ENCODE data around the gene CIT. TPM values are rescaled to one million over a fixed set of nuclear protein-coding genes. Genes with fewer than 3 reads are reported as not detected.
"Not testable (repeated sequence)": the region's sequence is repeated elsewhere in the genome, so short reads cannot be mapped to it uniquely, and the experiment has no call there.

Gene CIT
- total RNA-seq, 2 experiments from 2014 or later: 43.3 to 48.4 TPM

DNA sequence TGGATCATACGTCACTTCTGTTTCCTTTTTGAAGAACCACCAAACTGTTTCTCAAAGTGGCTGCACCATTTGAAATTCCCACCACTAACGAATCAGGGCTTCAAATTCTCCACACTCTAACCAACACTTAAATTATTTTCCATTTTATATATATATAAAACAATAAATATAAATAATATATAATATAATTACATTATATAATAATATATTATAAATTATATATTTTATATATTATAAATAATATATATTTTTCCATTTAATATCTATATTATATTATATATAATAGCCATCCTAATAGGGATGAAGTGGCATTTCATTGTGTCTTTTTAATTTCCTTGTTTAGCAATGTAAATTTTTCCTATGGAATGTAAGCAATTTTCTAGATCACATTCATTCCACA lies 24.6 kb upstream of the CIT start:
- ChIA-PET POLR2A (no interaction called here), CTCF (interaction anchor here (0.6 to 1.0 kb wide), 3 partner anchors 9 to 120 kb away, joined by 3 to 5 read pairs (median 4); no protein-coding TSS in a partner anchor)

DNA sequence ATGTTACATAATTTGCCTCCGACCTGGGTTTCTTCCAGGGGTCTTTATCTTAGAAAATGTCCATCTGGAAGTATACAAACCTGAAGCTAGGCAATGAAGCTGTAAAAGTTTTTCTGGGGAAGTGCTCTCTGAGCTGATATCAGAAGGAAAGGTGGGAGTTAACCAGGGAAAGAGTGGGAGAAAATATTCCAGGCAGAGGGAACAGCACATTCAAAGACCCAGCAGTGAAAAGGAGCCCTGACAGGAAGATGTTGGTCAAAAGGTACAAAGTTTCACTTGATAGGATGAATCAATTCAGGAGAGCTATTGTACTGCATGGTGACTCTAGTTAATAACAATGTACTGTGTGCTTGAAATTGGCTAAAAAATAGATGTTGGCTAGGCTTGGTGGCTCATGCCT lies 17.8 kb upstream of the CIT start:
- no peaks in the 10 kb centered on the region for H3K9me3 Mint-ChIP-seq
- no peak overlapping the region for H3K27ac Mint-ChIP-seq
- POLR2A ChIA-PET: interaction anchor here (1.6 kb wide), 1 partner anchor 14 kb away, joined by 4 read pairs; no protein-coding TSS in a partner anchor
- intact Hi-C loops (cut with micrococcal nuclease): no loop called here
- CTCF ChIA-PET: no interaction called here
- no peaks in the 10 kb centered on the region for H3K4me1 Mint-ChIP-seq (ENCODE audit: low read depth)
- H3K27me3 Mint-ChIP-seq: peaks cover 2% of the 10 kb centered on the region
- no peaks in the 10 kb centered on the region for H3K36me3 Mint-ChIP-seq (ENCODE audit: low read depth)
- TF ChIP-seq, protein P1, sequence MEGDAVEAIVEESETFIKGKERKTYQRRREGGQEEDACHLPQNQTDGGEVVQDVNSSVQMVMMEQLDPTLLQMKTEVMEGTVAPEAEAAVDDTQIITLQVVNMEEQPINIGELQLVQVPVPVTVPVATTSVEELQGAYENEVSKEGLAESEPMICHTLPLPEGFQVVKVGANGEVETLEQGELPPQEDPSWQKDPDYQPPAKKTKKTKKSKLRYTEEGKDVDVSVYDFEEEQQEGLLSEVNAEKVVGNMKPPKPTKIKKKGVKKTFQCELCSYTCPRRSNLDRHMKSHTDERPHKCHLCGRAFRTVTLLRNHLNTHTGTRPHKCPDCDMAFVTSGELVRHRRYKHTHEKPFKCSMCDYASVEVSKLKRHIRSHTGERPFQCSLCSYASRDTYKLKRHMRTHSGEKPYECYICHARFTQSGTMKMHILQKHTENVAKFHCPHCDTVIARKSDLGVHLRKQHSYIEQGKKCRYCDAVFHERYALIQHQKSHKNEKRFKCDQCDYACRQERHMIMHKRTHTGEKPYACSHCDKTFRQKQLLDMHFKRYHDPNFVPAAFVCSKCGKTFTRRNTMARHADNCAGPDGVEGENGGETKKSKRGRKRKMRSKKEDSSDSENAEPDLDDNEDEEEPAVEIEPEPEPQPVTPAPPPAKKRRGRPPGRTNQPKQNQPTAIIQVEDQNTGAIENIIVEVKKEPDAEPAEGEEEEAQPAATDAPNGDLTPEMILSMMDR (IDR thresholded peaks at IDR 0.05): no peak
- no peak overlapping the region for H3K4me3 Mint-ChIP-seq
- DNase-seq (no peak), ATAC-seq (no peak)

More for the DNA sequence above, 24.6 kb upstream of the CIT start:
- DNase-seq: no peak
- intact Hi-C loops (cut with micrococcal nuclease): no loop called here
- TF ChIP-seq, protein P1 (IDR thresholded peaks at IDR 0.05): no peak
- no peaks in the 10 kb centered on the region for H3K27me3 Mint-ChIP-seq
- no peaks in the 10 kb centered on the region for H3K36me3 Mint-ChIP-seq (ENCODE audit: low read depth)
- H3K4me3 Mint-ChIP-seq: no peak overlapping the region
- no peak for ATAC-seq
- H3K9me3 Mint-ChIP-seq: no peaks in the 10 kb centered on the region
- H3K27ac Mint-ChIP-seq: no peak overlapping the region
- peaks cover 4% of the 10 kb centered on the region for H3K4me1 Mint-ChIP-seq (ENCODE audit: low read depth)

DNA sequence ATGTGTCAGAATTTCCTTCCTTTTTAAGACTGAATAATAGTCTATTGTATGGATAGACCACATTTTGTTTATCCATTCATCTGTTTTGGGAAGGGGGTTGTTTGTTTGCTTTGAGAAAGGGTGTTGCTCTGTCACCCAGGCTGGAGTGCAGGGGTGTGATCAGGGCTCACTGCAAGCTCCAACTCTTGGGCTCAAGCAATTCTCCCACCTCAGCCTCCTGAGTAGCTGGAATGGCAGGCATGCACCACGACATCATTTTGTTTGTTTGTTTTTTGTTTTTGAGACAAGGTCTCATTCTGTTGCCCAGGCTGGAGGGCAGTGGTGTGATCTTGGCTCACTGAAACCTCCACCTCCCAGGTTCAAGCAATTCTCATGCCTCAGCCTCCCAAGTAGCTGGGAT lies 15.5 kb upstream of the CIT start:
- ATAC-seq; H3K4me1 Mint-ChIP-seq (ENCODE audit: low read depth); H3K27ac Mint-ChIP-seq; H3K36me3 Mint-ChIP-seq (ENCODE audit: low read depth); DNase-seq; H3K4me3 Mint-ChIP-seq; H3K9me3 Mint-ChIP-seq; intact Hi-C loops (cut with micrococcal nuclease); H3K27me3 Mint-ChIP-seq; POLR2A ChIA-PET: not testable (repeated sequence)
- CTCF ChIA-PET: interaction anchor here (3.6 kb wide), 1 partner anchor 10 kb away, joined by 9 read pairs; no protein-coding TSS in a partner anchor

DNA sequence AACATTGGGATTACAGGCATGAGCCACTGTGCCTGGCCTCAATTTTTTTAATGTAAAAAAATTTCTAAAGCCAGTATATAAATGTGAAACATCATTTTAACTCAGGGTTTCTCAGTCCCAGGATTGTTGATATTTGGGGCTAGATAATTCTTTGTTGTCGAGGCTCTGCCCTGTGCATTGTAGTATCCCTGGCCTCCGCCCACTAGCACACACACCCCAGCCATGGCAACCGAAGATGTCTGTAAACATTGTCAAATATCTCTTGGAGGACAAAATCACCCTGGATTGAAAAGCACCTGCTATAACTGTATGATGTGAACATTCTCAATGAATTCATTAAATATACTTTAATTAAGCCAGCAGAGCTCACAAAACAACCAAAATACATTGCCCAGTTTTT lies 8.4 kb upstream of the CIT start:
- H3K27me3 Mint-ChIP-seq: peaks cover 9% of the 10 kb centered on the region
- DNase-seq: no peak
- no peak for ATAC-seq
- H3K9me3 Mint-ChIP-seq: no peaks in the 10 kb centered on the region
- no peak overlapping the region for H3K4me3 Mint-ChIP-seq
- no peaks in the 10 kb centered on the region for H3K4me1 Mint-ChIP-seq (ENCODE audit: low read depth)
- H3K36me3 Mint-ChIP-seq (ENCODE audit: low read depth): no peaks in the 10 kb centered on the region
- ChIA-PET CTCF (interaction anchor here (1.0 to 1.9 kb wide), 2 partner anchors 17 to 21 kb away, joined by 3 to 4 read pairs; no protein-coding TSS in a partner anchor), POLR2A (no interaction called here)
- TF ChIP-seq, protein P1 (IDR thresholded peaks at IDR 0.05): no peak
- intact Hi-C loops (cut with micrococcal nuclease): no loop called here
- no peak overlapping the region for H3K27ac Mint-ChIP-seq

DNA sequence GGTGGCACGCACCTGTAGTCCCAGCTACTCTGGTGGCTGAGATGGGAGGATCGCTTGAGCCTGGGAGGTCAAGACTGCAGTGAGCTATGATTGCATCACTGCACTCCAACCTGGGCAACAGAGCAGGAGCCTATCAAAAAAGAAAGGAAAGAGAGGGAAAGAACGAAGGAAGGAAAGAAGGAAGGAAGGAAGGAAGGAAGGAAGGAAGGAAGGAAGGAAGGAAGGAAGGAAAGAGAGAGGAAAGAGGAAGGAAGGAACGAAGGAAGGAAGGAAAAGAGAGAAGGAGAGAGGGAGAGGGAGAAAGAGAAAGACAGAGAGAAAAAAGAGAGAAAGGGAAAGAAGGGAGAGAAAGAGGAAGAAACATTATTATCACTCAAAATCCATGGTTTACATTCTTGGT lies 6.7 kb upstream of the CIT start:
- DNase-seq; H3K36me3 Mint-ChIP-seq (ENCODE audit: low read depth); H3K9me3 Mint-ChIP-seq; H3K4me3 Mint-ChIP-seq; CTCF ChIA-PET; POLR2A ChIA-PET; H3K27ac Mint-ChIP-seq; intact Hi-C loops (cut with micrococcal nuclease); ATAC-seq; H3K4me1 Mint-ChIP-seq (ENCODE audit: low read depth); H3K27me3 Mint-ChIP-seq: not testable (repeated sequence)

DNA sequence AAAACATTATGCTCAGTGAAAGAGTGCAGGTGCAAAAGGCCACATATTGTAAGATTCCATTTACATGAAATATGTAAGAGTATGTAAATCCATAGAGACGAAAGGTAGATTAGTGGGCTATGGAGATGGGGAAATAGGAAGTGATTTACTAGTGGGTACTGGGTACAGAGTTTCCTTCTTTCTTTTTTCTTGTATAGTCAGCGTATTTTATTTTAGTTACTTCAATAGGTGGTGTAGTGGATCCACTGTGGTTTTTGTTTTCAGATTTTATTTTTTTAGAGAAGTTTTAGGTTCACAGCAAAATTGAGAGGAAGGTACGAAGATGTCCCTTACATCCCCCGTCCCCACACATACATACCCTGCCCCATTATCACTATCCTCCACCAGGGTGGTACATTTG lies 6.1 kb upstream of the CIT start:
- DNase-seq (no peak), ATAC-seq (no peak)
- H3K27me3 Mint-ChIP-seq: peaks cover 9% of the 10 kb centered on the region
- CTCF ChIA-PET: no interaction called here
- H3K36me3 Mint-ChIP-seq (ENCODE audit: low read depth): no peaks in the 10 kb centered on the region
- intact Hi-C loops (cut with micrococcal nuclease): no loop called here
- H3K9me3 Mint-ChIP-seq: no peaks in the 10 kb centered on the region
- POLR2A ChIA-PET: no interaction called here
- no peaks in the 10 kb centered on the region for H3K4me1 Mint-ChIP-seq (ENCODE audit: low read depth)
- no peak overlapping the region for H3K4me3 Mint-ChIP-seq
- TF ChIP-seq, protein P1 (IDR thresholded peaks at IDR 0.05): no peak
- H3K27ac Mint-ChIP-seq: no peak overlapping the region

Measured in activated CD8-positive, alpha-beta T cell treated with anti-CD3 and anti-CD28 coated beads for 36 hours (primary cell).